Neural crest cell (in vitro differentiated cells): ENCODE data around the gene ZNF846. TPM values are rescaled to one million over a fixed set of nuclear protein-coding genes. Genes with fewer than 3 reads are reported as not detected.
"Not testable (repeated sequence)": the region's sequence is repeated elsewhere in the genome, so short reads cannot be mapped to it uniquely, and the experiment has no call there.

Experiments used
- DNase-seq: peaks from one replicate; pipeline ENCODE4 v3.0.0; 2021; ENCODE audit warnings: low read depth, mixed read lengths, low spot score
- H3K27ac Mint-ChIP-seq: one replicate; pipeline ENCODE4 v1.8.0; 2021; ENCODE audit warnings: mild to moderate bottlenecking, mixed read lengths; ENCODE audit not compliant: unreplicated experiment
- H3K27me3 Mint-ChIP-seq: 2 replicates; pipeline ENCODE4 v1.8.0; 2021; ENCODE audit warnings: low read depth, mild to moderate bottlenecking, mixed read lengths
- H3K36me3 Mint-ChIP-seq: 2 replicates; pipeline ENCODE4 v1.8.0; 2021; ENCODE audit warnings: low read depth, mild to moderate bottlenecking, mixed read lengths
- H3K4me1 Mint-ChIP-seq: 2 replicates; pipeline ENCODE4 v1.8.0; 2021; ENCODE audit warnings: mixed read lengths
- H3K4me3 Mint-ChIP-seq: one replicate; pipeline ENCODE4 v1.8.0; 2021; ENCODE audit warnings: mild to moderate bottlenecking, mixed read lengths
- H3K9me3 Mint-ChIP-seq: 2 replicates; pipeline ENCODE4 v1.8.0; 2021; ENCODE audit warnings: mixed read lengths
- CTCF ChIP-seq: fragments of 200-600 bp; sonication (generic); conservative IDR thresholded peaks from 2 replicates; pipeline ENCODE4 v1.5.0; 2021; ENCODE audit warnings: antibody characterized with exemption, mild to moderate bottlenecking
- total RNA-seq: library from RNA; stranded (reverse); gene quantifications from 2 replicates; pipeline ENCODE4 v1.2.1, GENCODE V29; 2021

ZNF846 gene
- total RNA-seq, 1 donor from 2014 or later: 7.6 TPM

GRCh38 chr19:9727644-9728043, 40.9 kb downstream of the ZNF846 start:
- no peaks in the 10 kb centered on the region for H3K4me1 Mint-ChIP-seq
- H3K36me3 Mint-ChIP-seq: no peaks in the 10 kb centered on the region
- no peak for DNase-seq
- H3K9me3 Mint-ChIP-seq: peaks cover 7% of the 10 kb centered on the region
- no peak overlapping the region for H3K27ac Mint-ChIP-seq
- TF ChIP-seq CTCF: no peak
- no peak overlapping the region for H3K4me3 Mint-ChIP-seq
- H3K27me3 Mint-ChIP-seq: peaks cover 11% of the 10 kb centered on the region

GRCh38 chr19:9725508-9726201, 42.9 kb downstream of the ZNF846 start:
- not testable (repeated sequence) for H3K4me3 Mint-ChIP-seq, H3K27ac Mint-ChIP-seq, H3K36me3 Mint-ChIP-seq, H3K9me3 Mint-ChIP-seq, H3K4me1 Mint-ChIP-seq, DNase-seq
- peaks cover 15% of the 10 kb centered on the region for H3K27me3 Mint-ChIP-seq

DNA sequence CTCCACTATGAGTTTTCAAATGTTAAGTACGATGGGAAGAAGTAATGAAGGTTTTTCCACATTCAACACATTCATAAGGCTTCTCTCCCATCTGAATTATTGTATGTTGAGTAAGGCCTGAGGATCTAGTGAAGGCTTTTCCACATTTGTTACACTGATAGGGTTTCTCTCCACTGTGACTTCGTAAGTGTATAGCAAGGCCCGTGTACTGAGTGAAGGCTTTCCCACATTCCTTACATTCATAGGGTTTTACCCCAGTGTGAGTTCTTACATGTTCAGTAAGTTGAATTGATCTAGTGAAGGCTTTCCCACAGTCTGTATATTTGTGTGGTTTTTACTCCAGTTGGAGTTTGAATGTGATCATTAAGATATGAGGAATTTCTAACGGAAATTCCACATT, 44.4 kb downstream of the ZNF846 start:
- H3K9me3 Mint-ChIP-seq: peaks cover 7% of the 10 kb centered on the region
- DNase-seq: no peak
- H3K27ac Mint-ChIP-seq: no peak overlapping the region
- no peak overlapping the region for H3K4me3 Mint-ChIP-seq
- H3K27me3 Mint-ChIP-seq: peaks cover 21% of the 10 kb centered on the region
- no peaks in the 10 kb centered on the region for H3K36me3 Mint-ChIP-seq
- TF ChIP-seq CTCF: no peak
- peaks cover 8% of the 10 kb centered on the region for H3K4me1 Mint-ChIP-seq

GRCh38 chr19:9721861-9722260, 46.7 kb downstream of the ZNF846 start:
- no peak for TF ChIP-seq CTCF
- peaks cover 23% of the 10 kb centered on the region for H3K27me3 Mint-ChIP-seq
- H3K4me3 Mint-ChIP-seq: no peak overlapping the region
- H3K9me3 Mint-ChIP-seq: peaks cover 7% of the 10 kb centered on the region
- no peaks in the 10 kb centered on the region for H3K36me3 Mint-ChIP-seq
- peaks cover 8% of the 10 kb centered on the region for H3K4me1 Mint-ChIP-seq
- DNase-seq: no peak
- no peak overlapping the region for H3K27ac Mint-ChIP-seq

DNA sequence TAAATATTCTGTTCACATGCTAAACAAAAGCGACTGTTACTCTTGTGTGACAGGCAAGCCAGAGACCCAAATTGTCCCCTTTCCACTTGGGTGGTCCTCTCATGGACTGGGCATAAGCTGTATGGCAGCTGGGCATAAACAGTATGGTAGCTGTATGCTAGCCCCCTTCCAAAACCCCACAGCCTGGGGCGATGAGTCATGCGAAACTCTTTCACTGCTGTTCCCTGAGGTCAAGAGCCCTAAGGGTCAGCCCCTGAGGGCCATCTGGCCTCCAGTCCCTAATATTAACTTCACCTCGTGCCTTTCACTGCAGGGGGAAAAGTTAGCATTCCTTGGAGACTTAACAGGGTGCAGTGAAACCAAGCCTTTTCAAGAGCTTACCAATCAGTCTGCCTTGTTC, 48.0 kb downstream of the ZNF846 start:
- peaks cover 34% of the 10 kb centered on the region for H3K27me3 Mint-ChIP-seq
- no peak for DNase-seq
- no peak for TF ChIP-seq CTCF
- H3K4me3 Mint-ChIP-seq: no peak overlapping the region
- H3K27ac Mint-ChIP-seq: no peak overlapping the region
- H3K36me3 Mint-ChIP-seq: no peaks in the 10 kb centered on the region
- peaks cover 7% of the 10 kb centered on the region for H3K9me3 Mint-ChIP-seq
- H3K4me1 Mint-ChIP-seq: peaks cover 8% of the 10 kb centered on the region

DNA sequence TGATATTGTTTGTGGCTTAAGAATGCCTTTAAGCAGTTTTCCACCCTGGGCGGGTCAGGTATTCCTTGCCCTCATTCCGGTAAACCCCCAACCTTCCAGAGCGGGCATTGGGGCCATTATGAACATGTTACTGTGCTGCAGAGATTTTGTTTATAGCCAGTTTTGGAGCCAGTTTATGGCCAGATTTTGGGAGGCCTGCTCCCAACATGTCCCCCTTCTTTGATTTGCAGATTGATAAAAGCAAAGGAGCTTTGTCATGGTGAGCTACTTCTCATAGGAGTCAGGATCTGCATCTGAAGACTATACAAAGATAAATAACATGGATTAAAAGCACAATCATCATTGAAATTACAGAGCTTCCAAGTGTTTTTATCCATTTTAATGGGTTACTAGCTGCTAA, 56.7 kb downstream of the ZNF846 start:
- peaks cover 13% of the 10 kb centered on the region for H3K9me3 Mint-ChIP-seq
- H3K36me3 Mint-ChIP-seq: peaks cover 2% of the 10 kb centered on the region
- H3K4me3 Mint-ChIP-seq: no peak overlapping the region
- H3K4me1 Mint-ChIP-seq: no peaks in the 10 kb centered on the region
- DNase-seq: no peak
- no peak overlapping the region for H3K27ac Mint-ChIP-seq
- TF ChIP-seq CTCF: no peak
- peaks cover 24% of the 10 kb centered on the region for H3K27me3 Mint-ChIP-seq
